K562 (cell line): ENCODE results near the gene PKD2. TPM values are rescaled to one million over a fixed set of nuclear protein-coding genes. Genes with fewer than 3 reads are reported as not detected.

Source experiments
- ATAC-seq: fragments of 200-7000 bp; cut with Tn5 transposase; 3 replicates; pipeline ENCODE4 v1.9.1; 2020; ENCODE audit warnings: moderate library complexity
- BruUV-seq: library from RNA; stranded (reverse); fragments of 400-500 nt; replicated peaks from 2 replicates; lab custom pipeline; 2021; lab: Mats Ljungman, UMichigan
- CTCF ChIA-PET: fragments of 300-600 bp; formaldehyde crosslinking; extraction: SDS; loops from one replicate; lab custom pipeline; 2021; ENCODE audit warnings: low intra/inter-chr PET ratio; lab: Yijun Ruan, JAX
- POLR2A ChIA-PET: fragments of 300-600, 350-650 bp; sonication (Branson Sonifier 250); formaldehyde crosslinking; extraction: SDS; loops from one replicate; lab custom pipeline; 2021; ENCODE audit warnings: antibody characterized with exemption, inconsistent platforms; lab: Yijun Ruan, JAX
- DNase-seq, 4 experiments: peaks; one replicate each; pipeline versions ENCODE4 v3.0.0 to v3.0.0-alpha.2; 2011 to 2018; ENCODE audit warnings: low spot score in 3 of 4, mixed read lengths in 3 of 4; ENCODE audit errors: extremely low read depth in 1 of 4
- FAIRE-seq: peaks from 2 replicates; lab custom pipeline; 2011; peaks lifted over from hg19 to GRCh38; lab: Jason Lieb, UNC
- H2AFZ ChIP-seq: 2 replicates; pipeline ENCODE4 v1.6.0; 2011; ENCODE audit warnings: low read depth, low read length, control low read depth, inconsistent platforms
- H3K27ac ChIP-seq: fragments of 200-600 bp; 3 replicates; pipeline ENCODE4 v1.8.0; 2011; ENCODE audit warnings: low read depth, mild to moderate bottlenecking, control low read depth, inconsistent platforms, low read length, moderate library complexity, mixed read lengths; ENCODE audit errors: extremely low read depth
- H3K27me3 ChIP-seq, 2 experiments: fragments of 300-600 bp in 1 of 2; 2 replicates in 1 of 2; 3 replicates in 1 of 2; pipeline versions ENCODE4 v1.6.0 to v1.8.0; 2011; ENCODE audit warnings: inconsistent platforms in 2 of 2, low read length in 2 of 2, mild to moderate bottlenecking in 1 of 2, mixed read lengths in 1 of 2, moderate library complexity in 1 of 2; ENCODE audit not compliant: control insufficient read depth in 2 of 2, insufficient read depth in 2 of 2
- H3K36me3 ChIP-seq: fragments of 300-600 bp; 3 replicates; pipeline ENCODE4 v1.8.0; 2011; ENCODE audit warnings: mild to moderate bottlenecking, low read length, inconsistent platforms; ENCODE audit not compliant: control insufficient read depth, insufficient read depth
- H3K4me1 ChIP-seq, 2 experiments: fragments of 200-600 bp in 1 of 2; replicated peaks in 1 of 2; 2 replicates in 1 of 2; 3 replicates in 1 of 2; pipeline versions ENCODE4 v1.5.1 to v1.8.0; 2011; ENCODE audit warnings: inconsistent platforms in 2 of 2, low read length in 2 of 2, mild to moderate bottlenecking in 1 of 2, mixed read lengths in 1 of 2, moderate library complexity in 1 of 2; ENCODE audit not compliant: control insufficient read depth in 2 of 2, insufficient read depth in 2 of 2
- H3K4me2 ChIP-seq: 2 replicates; pipeline ENCODE4 v1.6.1; 2011; ENCODE audit warnings: low read length, control low read depth, inconsistent platforms, mixed read lengths; ENCODE audit not compliant: insufficient read depth
- H3K4me3 ChIP-seq: fragments of 200-600 bp; sonication (generic), shearing (Covaris generic); 2 replicates; pipeline ENCODE4 v1.5.1; 2016; ENCODE audit warnings: control low read depth, inconsistent platforms
- H3K79me2 ChIP-seq: fragments of 200-600 bp; 3 replicates; pipeline ENCODE4 v1.8.0; 2011; ENCODE audit warnings: low read length, inconsistent platforms; ENCODE audit not compliant: control insufficient read depth, insufficient read depth
- H3K9ac ChIP-seq, 2 experiments: 2 replicates each; pipeline versions ENCODE4 v1.6.0 to v1.6.1; 2011; ENCODE audit warnings: low read depth in 2 of 2, low read length in 2 of 2, control low read depth in 1 of 2, inconsistent platforms in 1 of 2, mild to moderate bottlenecking in 1 of 2, mixed read lengths in 1 of 2; ENCODE audit not compliant: insufficient read depth in 1 of 2
- H3K9me1 ChIP-seq: one replicate; pipeline ENCODE4 v1.6.0; 2011; ENCODE audit warnings: inconsistent platforms, mild to moderate bottlenecking, low read length, moderate library complexity; ENCODE audit not compliant: control insufficient read depth, insufficient read depth
- H3K9me3 ChIP-seq: replicated peaks from 2 replicates; pipeline ENCODE4 v1.5.1; 2011; ENCODE audit warnings: low read depth, low read length, inconsistent platforms; ENCODE audit not compliant: control insufficient read depth, insufficient read depth
- H4K20me1 ChIP-seq: replicated peaks from 2 replicates; pipeline ENCODE4 v1.6.1; 2011; ENCODE audit warnings: low read length, inconsistent platforms, mixed read lengths; ENCODE audit not compliant: control insufficient read depth, insufficient read depth
- ARID4B ChIP-seq: sonication (generic); formaldehyde crosslinking; IDR thresholded peaks from 2 replicates; pipeline ENCODE4 v1.8.0; 2022; ENCODE audit warnings: mild to moderate bottlenecking, missing genetic modification reagents
- DACH1 ChIP-seq: fragments of 450-650 bp; IDR thresholded peaks from 2 replicates; pipeline ENCODE4 v1.6.1; 2018; ENCODE audit not compliant: partially characterized antibody
- ETV5 ChIP-seq: sonication (generic); formaldehyde crosslinking; IDR thresholded peaks from 2 replicates; pipeline ENCODE4 v1.4.0; 2020; ENCODE audit warnings: low read depth, mild to moderate bottlenecking, missing genetic modification reagents
- JUNB ChIP-seq: fragments of 450-650 bp; formaldehyde crosslinking; conservative IDR thresholded peaks from 2 replicates; pipeline ENCODE4 v1.4.0; 2020; ENCODE audit warnings: mild to moderate bottlenecking
- KDM1A ChIP-seq, 2 experiments: fragments of 450-650 bp; IDR thresholded peaks; 2 replicates each; pipeline ENCODE4 v1.6.1; 2016; ENCODE audit warnings: mild to moderate bottlenecking in 2 of 2
- KDM2B ChIP-seq: fragments of 250-450 bp; sonication (Bioruptor Pico); IDR thresholded peaks from 2 replicates; pipeline ENCODE4 v1.8.0; 2021; ENCODE audit warnings: mild to moderate bottlenecking, moderate library complexity
- KLF10 ChIP-seq: fragments of 250-450 bp; sonication (Bioruptor Pico); IDR thresholded peaks from 2 replicates; pipeline ENCODE4 v1.6.1; 2021; ENCODE audit warnings: matching md5 sums
- MTA1 ChIP-seq: fragments of 450-650 bp; IDR thresholded peaks from 2 replicates; pipeline ENCODE4 v1.6.1; 2017; ENCODE audit warnings: borderline replicate concordance
- NFIC ChIP-seq: fragments of 450-650 bp; IDR thresholded peaks from 2 replicates; pipeline ENCODE4 v1.6.1; 2017; ENCODE audit warnings: mild to moderate bottlenecking, inconsistent platforms
- PML ChIP-seq: IDR thresholded peaks from 2 replicates; pipeline ENCODE4 v1.6.1; 2012; ENCODE audit warnings: low read length, inconsistent platforms
- POLR2H ChIP-seq: IDR thresholded peaks from 2 replicates; pipeline ENCODE4 v1.6.1; 2016; ENCODE audit warnings: missing genetic modification characterization, low read depth, mild to moderate bottlenecking, control low read depth, missing compliant biosample characterization, moderate library complexity
- RHOXF2B ChIP-seq: fragments of 250-450 bp; sonication (Bioruptor Pico); conservative IDR thresholded peaks from 2 replicates; pipeline ENCODE4 v1.5.1; 2021
- SMARCB1 ChIP-seq: IDR thresholded peaks from 2 replicates; pipeline ENCODE4 v1.6.1; 2011; ENCODE audit warnings: improper control_type of control experiment, low read depth; ENCODE audit not compliant: insufficient read length
- U2AF2 ChIP-seq: fragments of 200-400 bp; formaldehyde crosslinking; optimal IDR thresholded peaks from 2 replicates; pipeline ENCODE3; 2017; ENCODE audit warnings: low read depth, mild to moderate bottlenecking, low read length
- ZNF124 ChIP-seq: sonication (generic); formaldehyde crosslinking; IDR thresholded peaks from 2 replicates; pipeline ENCODE4 v1.8.1; 2022; ENCODE audit warnings: missing genetic modification reagents
- ZNF212 ChIP-seq: fragments of 450-650 bp; formaldehyde crosslinking; IDR thresholded peaks from 2 replicates; pipeline ENCODE4 v1.4.0; 2020; ENCODE audit warnings: mild to moderate bottlenecking
- ZNF277 ChIP-seq: fragments of 250-450 bp; sonication (Bioruptor Pico); IDR thresholded peaks from 2 replicates; pipeline ENCODE4 v1.8.0; 2022; ENCODE audit warnings: inconsistent platforms, mild to moderate bottlenecking, moderate library complexity, borderline replicate concordance
- ZNF316 ChIP-seq: fragments of 450-650 bp; IDR thresholded peaks from 2 replicates; pipeline ENCODE4 v1.6.1; 2016
- ZNF584 ChIP-seq: fragments of 200-800 bp; sonication (Bioruptor generic); IDR thresholded peaks from 2 replicates; pipeline ENCODE4 v1.6.1; 2016; ENCODE audit warnings: low read depth, mild to moderate bottlenecking, missing genetic modification characterization, missing compliant biosample characterization
- ZNF79 ChIP-seq: fragments of 250-450 bp; sonication (Bioruptor Pico); IDR thresholded peaks from 2 replicates; pipeline ENCODE4 v1.4.0; 2020; ENCODE audit warnings: low read depth, mild to moderate bottlenecking, moderate library complexity
- WGBS: fragments of 100-300 bp; shearing (Covaris generic); methylation state at CpG from one replicate; pipeline ENCODE4 v1.1.6; 2016; ENCODE audit warnings: low coverage, mixed read lengths; ENCODE audit not compliant: insufficient coverage; ENCODE audit errors: missing lambda C conversion rate; 5-methylcytosine and 5-hydroxymethylcytosine counted together
- in situ Hi-C: fragments of 300-500 bp; cut with MboI; formaldehyde crosslinking; loops from 4 replicates; pipeline ENCODE4 v1.15.0; 2018; ENCODE audit warnings: inconsistent platforms, mixed read lengths
- intact Hi-C: fragments of 100-400 bp; cut with micrococcal nuclease; formaldehyde crosslinking; loops from 2 replicates; pipeline ENCODE4 v1.14.2; 2022
- polyA plus RNA-seq, 8 experiments: library from polyadenylated mRNA; depleted of rRNA in 4 of 8; stranded (reverse) in 5 of 8; unstranded in 3 of 8; fragments of >200 nt; fragmentation: Nextera tagmentation in 2 of 8; fragmentation: Illumina TruSeq in 1 of 8; extraction: Ambion mirVana in 2 of 8; extraction: Trizol in 1 of 8; gene quantifications; 2 replicates each; pipeline versions ENCODE4 v1.2.1 to v1.2.3, GENCODE V29; 2011 to 2014; ENCODE audit warnings: inconsistent platforms in 1 of 8, missing spikeins in 1 of 8
- total RNA-seq, 7 experiments: library from RNA; depleted of rRNA in 6 of 7; stranded (reverse); fragments of >200 nt in 6 of 7; fragmentation: Illumina TruSeq in 2 of 7; extraction: Trizol in 2 of 7; gene quantifications; 2 replicates each; pipeline versions ENCODE4 v1.2.1 to v1.2.3, GENCODE V29; 2011 to 2021; ENCODE audit warnings: low replicate concordance in 1 of 7

PKD2 gene
- total and polyA plus RNA-seq, 9 of the 15 experiments (the other 6 are each of a cell fraction or from before 2014, with no cell fraction given), result 0.11 to 1.2 (median 0.47) TPM

GRCh38 chr4:88002786-88003185 is 4.6 kb upstream of the PKD2 start:
- 22% methylated on average over 4 of the region's 4 CpGs for WGBS
- H2AFZ ChIP-seq, result no peak overlapping the region
- peaks cover 3% of the 10 kb centered on the region; the same call in 1 of the 2 replicates for H4K20me1 ChIP-seq
- DNase-seq (no peak), FAIRE-seq (no peak), ATAC-seq (no peak)
- no TSS peak for BruUV-seq
- in situ Hi-C loops (no loop called here), intact Hi-C loops (no loop called here)
- no peak for TF ChIP-seq ZNF212 (CRISPR knock-in tag)
- TF ChIP-seq ZNF124 (CRISPR knock-in tag), result no peak
- no peak for TF ChIP-seq U2AF2
- no peak for TF ChIP-seq MTA1
- no peak for TF ChIP-seq ZNF79 (CRISPR knock-in tag)
- TF ChIP-seq ZNF316, result no peak
- no peak for TF ChIP-seq ETV5 (CRISPR knock-in tag)
- no peak for TF ChIP-seq KDM1A (IDR thresholded peaks at IDR 0.05)
- no peak for TF ChIP-seq RHOXF2B (CRISPR knock-in tag)
- no peak for TF ChIP-seq SMARCB1
- TF ChIP-seq KLF10 (CRISPR knock-in tag), result no peak
- TF ChIP-seq ZNF584 (CRISPR knock-in tag), result no peak
- no peak for TF ChIP-seq ARID4B
- no peak for TF ChIP-seq JUNB (CRISPR knock-in tag)
- TF ChIP-seq DACH1, result no peak
- no peak for TF ChIP-seq PML
- TF ChIP-seq KDM2B (CRISPR knock-in tag), result no peak
- no peak for TF ChIP-seq ZNF277
- TF ChIP-seq POLR2H (tag), result no peak
- no peak for TF ChIP-seq NFIC
- no peak overlapping the region for H3K27ac ChIP-seq
- peaks cover 8 to 13% of the 10 kb centered on the region in 2 experiments; a peak in 4 of 5 replicates for H3K27me3 ChIP-seq
- no peak overlapping the region for H3K4me2 ChIP-seq
- H3K9ac ChIP-seq, result no peak overlapping the region
- ChIA-PET POLR2A (no interaction called here), CTCF (no interaction called here)
- no peaks in the 10 kb centered on the region for H3K9me3 ChIP-seq
- no peaks in the 10 kb centered on the region for H3K36me3 ChIP-seq
- H3K9me1 ChIP-seq, result no peaks in the 10 kb centered on the region
- no peaks in the 10 kb centered on the region for H3K79me2 ChIP-seq
- no peak overlapping the region for H3K4me3 ChIP-seq
- peaks cover 0 to 8% of the 10 kb centered on the region in 2 experiments; a peak in 2 of 5 replicates for H3K4me1 ChIP-seq
